Measurements from ENCODE around the gene CDH3.
"Not testable (repeated sequence)": the region's sequence is repeated elsewhere in the genome, so short reads cannot be mapped to it uniquely, and the experiment has no call there.

CDH3 gene

DNA sequence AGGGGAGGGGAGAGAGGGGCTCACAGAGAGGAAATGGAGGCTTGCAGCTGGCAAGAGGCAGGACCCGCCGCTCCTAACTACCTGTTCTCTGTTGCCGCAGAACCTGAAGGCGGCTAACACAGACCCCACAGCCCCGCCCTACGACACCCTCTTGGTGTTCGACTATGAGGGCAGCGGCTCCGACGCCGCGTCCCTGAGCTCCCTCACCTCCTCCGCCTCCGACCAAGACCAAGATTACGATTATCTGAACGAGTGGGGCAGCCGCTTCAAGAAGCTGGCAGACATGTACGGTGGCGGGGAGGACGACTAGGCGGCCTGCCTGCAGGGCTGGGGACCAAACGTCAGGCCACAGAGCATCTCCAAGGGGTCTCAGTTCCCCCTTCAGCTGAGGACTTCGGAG lies 53.0 kb downstream of the CDH3 start:
- in situ Hi-C loops (cut with MboI; ENCODE audit: low sequenced_read_pairs) = no loop called here

GRCh38 chr16:68700120-68700519 lies 55.0 kb downstream of the CDH3 start:
- in situ Hi-C loops (cut with MboI; ENCODE audit: low sequenced_read_pairs) = no loop called here

- in situ Hi-C loops (cut with MboI; ENCODE audit: low sequenced_read_pairs) = no loop called here
Measured at GRCh38 chr16:68700831-68701230, 55.7 kb downstream of the CDH3 start.

GRCh38 chr16:68704232-68704867 lies 59.2 kb downstream of the CDH3 start:
- in situ Hi-C loops (cut with MboI; ENCODE audit: low sequenced_read_pairs) = no loop called here

DNA sequence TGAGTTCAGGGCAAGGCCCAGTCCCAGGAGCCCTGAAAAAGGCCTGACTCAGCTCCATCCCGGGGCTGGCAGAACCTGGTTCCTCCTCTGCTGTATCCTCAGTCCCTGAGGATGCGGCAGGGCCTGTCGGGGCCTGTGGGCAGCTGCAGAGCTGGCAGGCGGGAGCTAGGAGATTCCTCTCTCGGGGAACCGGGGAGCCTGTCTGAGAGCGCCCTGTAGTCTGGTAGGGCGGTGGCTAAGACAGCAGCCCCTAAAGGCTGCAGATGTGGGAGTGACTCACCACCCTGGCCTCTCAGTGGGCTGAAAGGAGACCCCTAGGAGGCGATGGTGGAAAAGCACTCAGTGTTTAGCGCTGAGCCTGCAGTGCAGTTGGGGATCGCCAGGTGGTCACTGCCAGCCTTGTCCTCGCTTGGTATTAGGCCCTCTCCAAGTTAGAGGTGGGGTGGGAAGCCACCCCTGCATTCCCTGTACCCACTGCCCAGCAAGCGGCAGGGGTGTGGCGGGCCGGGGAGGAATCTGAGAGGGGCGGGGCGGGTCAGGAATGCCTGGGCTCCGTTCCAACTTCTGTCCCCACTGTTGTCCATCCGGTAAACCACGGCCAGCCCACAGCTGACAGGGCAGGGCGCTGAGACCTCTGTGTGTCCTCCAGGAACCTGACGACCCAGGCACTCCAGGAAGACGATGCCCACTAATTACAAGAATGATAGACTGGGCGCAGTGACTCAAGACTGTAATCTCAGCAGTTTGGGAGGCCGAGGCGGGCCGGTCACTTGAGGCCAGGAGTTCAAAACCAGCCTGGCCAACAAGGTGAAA lies 62.4 kb downstream of the CDH3 start:
- in situ Hi-C loops (cut with MboI; ENCODE audit: low sequenced_read_pairs) = no loop called here

- in situ Hi-C loops (cut with MboI; ENCODE audit: low sequenced_read_pairs) = no loop called here
Measured at GRCh38 chr16:68710211-68710610, 65.1 kb downstream of the CDH3 start.

- in situ Hi-C loops (cut with MboI; ENCODE audit: low sequenced_read_pairs) = no loop called here
Measured at GRCh38 chr16:68711421-68712139, 66.5 kb downstream of the CDH3 start.

- in situ Hi-C loops (cut with MboI; ENCODE audit: low sequenced_read_pairs) = no loop called here
Measured at GRCh38 chr16:68713361-68713760, 68.3 kb downstream of the CDH3 start.

DNA sequence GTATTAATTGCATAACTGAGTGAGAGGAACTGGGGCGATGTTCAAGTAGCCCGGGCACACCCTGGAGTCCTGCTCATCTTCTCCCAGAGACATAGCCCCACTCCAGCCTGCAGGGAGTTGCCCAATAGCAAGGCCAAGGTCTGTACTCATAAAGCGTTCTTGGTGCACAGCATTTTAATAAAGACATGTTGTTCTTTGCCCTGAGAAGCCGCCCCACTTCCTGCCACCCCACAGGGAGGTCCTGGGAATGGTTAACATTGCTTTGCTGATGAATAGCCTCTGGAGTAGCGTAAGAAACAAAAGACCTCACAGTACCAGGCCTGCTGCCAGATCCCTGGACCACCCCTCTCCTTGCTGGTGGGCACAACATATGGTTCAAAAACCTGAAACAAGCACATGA lies 70.4 kb downstream of the CDH3 start:
- in situ Hi-C loops (cut with MboI; ENCODE audit: low sequenced_read_pairs) = no loop called here

DNA sequence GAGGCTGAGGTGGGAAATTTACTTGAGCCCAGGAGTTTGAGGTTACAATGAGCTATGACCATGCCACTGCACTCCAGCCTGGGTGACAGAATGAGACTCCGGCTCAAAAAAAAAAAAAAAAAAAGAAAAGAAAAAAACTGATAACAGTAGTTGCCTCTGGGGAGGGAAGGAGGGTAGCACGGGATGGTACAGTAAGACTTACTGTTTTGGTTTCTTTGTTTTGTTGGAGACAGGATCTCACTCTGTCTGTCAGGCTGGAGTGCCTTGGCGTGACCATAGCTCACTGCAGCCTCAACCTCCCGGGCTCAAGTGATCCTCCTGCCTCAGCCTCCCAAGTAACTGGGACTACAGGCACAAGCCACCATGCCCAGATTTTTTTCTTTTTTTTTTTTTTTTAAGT lies 71.4 kb downstream of the CDH3 start:
- in situ Hi-C loops (cut with MboI; ENCODE audit: low sequenced_read_pairs) = not testable (repeated sequence)

DNA sequence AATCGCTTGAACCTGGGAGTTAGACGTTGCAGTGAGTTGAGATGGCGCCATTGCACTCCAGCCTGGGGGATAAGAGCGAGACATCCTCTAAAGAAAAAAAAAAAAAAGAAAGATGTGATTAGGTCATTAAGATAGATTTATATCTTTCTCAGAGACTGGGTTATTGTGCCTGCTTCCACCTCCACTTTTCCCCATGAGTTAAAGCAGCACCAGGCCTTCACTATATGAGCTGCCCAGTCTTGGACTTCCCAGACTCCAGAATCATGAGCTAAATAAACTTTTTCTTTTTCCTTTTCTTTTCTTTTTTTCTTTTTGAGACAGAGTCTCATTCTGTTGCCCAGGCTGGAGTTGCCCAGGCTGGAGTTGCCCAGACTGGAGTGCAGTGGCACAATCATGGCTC lies 72.6 kb downstream of the CDH3 start:
- in situ Hi-C loops (cut with MboI; ENCODE audit: low sequenced_read_pairs) = no loop called here

DNA sequence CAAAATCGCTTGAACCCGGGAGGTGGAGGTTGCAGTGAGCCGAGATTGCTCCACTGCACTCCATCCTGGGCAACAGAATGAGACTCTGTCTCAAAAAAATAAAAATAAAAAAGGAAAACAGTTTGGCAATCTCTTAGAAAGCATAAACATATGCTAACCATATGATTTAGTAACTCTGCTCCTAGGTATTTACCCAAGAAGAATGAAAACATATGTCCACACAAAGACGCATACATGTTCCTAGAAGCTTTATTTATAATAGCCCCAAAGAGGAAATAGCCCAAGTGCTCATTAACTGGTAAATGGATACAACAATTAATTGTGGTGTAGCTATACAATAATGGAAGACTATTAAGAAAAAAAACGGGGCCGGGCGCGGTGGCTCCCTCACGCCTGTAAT lies 73.5 kb downstream of the CDH3 start:
- in situ Hi-C loops (cut with MboI; ENCODE audit: low sequenced_read_pairs) = no loop called here

DNA sequence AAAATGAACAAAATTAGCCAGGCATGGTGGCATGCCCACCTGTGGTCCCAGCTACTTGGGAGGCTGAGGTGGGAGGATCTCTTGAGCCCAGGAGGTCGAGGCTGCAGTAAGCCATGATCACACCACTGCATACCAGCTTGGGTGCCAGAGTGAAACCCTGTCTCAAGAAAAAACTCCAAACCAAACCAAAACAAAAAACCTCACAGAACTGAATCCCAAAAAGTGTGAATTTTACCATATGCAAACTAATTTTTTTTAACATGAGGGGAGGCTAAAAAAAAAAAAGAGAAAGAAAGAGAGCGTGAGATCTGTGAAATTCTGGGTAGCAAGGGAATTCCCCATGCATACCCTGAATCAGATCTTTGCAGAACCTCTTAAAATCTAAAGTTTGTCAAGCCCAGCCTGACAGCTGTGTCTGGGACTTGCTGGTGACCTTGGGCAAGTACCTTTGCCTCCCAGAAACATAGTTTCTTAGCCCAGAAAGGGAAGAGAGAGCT lies 74.9 kb downstream of the CDH3 start:
- in situ Hi-C loops (cut with MboI; ENCODE audit: low sequenced_read_pairs) = no loop called here

GRCh38 chr16:68722119-68723024 lies 77.3 kb downstream of the CDH3 start:
- in situ Hi-C loops (cut with MboI; ENCODE audit: low sequenced_read_pairs) = no loop called here

GRCh38 chr16:68724797-68725196 lies 79.7 kb downstream of the CDH3 start:
- in situ Hi-C loops (cut with MboI; ENCODE audit: low sequenced_read_pairs) = no loop called here

- in situ Hi-C loops (cut with MboI; ENCODE audit: low sequenced_read_pairs) = no loop called here
Measured at GRCh38 chr16:68728523-68728922, 83.4 kb downstream of the CDH3 start.

DNA sequence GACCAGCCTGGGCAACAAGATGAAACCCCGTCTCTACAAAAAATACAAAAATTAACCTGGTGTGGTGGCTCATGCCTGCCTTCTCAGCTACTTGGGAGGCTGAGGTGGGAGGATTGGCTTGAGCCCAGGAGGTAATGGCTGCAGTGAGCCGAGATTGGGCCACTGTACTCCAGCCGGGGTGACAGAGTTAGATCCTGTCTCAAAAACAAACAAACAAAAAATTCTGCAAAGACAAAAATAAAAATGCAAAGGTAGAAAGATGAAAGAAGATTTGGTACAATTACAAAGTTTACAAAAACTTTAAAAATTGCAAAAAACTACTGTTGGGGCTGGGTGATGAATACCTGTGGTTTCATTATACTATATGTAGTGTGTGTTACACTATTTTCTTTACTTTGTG lies 86.5 kb downstream of the CDH3 start:
- in situ Hi-C loops (cut with MboI; ENCODE audit: low sequenced_read_pairs) = no loop called here

- in situ Hi-C loops (cut with MboI; ENCODE audit: low sequenced_read_pairs) = no loop called here
Measured at GRCh38 chr16:68732042-68732680, 87.1 kb downstream of the CDH3 start.

GRCh38 chr16:68732741-68733399 lies 87.8 kb downstream of the CDH3 start:
- in situ Hi-C loops (cut with MboI; ENCODE audit: low sequenced_read_pairs) = no loop called here

GRCh38 chr16:68733570-68733969 lies 88.5 kb downstream of the CDH3 start:
- in situ Hi-C loops (cut with MboI; ENCODE audit: low sequenced_read_pairs) = no loop called here

Data from HL-60/S4 treated with retinoic acid at 250 ng/mL for 4 days and 3 days (cell line).